ENCODE measurements around the gene NTN3. TPM values are rescaled to one million over a fixed set of nuclear protein-coding genes. Genes with fewer than 3 reads are reported as not detected.

Gene NTN3
- 0.59 and 1.9 TPM in 2 replicates for total RNA-seq

GRCh38 chr16:2471016-2471652 is at the start of gene NTN3:
TSS of gene NTN3 (plus strand) at chr16:2471297. CDS start at chr16:2471702, 405 bp downstream.

GRCh38 chr16:2429034-2429770 is 41.9 kb upstream of the NTN3 start, which contains the start of gene CCNF:
TSS of gene CCNF (plus strand) at chr16:2429447. CDS start at chr16:2429482, 35 bp downstream.

GRCh38 chr16:2459647-2460390 is 11.3 kb upstream of the NTN3 start, which contains the start of gene TEDC2:
TSS of gene TEDC2 (plus strand) at chr16:2460109. CDS start at chr16:2460145, 36 bp downstream.

GRCh38 chr16:2474877-2475412 is 3.8 kb downstream of the NTN3 start, which contains the start of gene TBC1D24:
TSS of gene TBC1D24 (plus strand) at chr16:2475127. CDS start at chr16:2496149, 21,022 bp downstream.

GRCh38 chr16:2513405-2514332 is 42.6 kb downstream of the NTN3 start, which contains the start of gene ATP6V0C:
TSS of gene ATP6V0C (plus strand) at chr16:2513952. CDS start at chr16:2514104, 152 bp downstream.

GRCh38 chr16:2520097-2520783 is 49.1 kb downstream of the NTN3 start, which contains the start of gene AMDHD2:
TSS of gene AMDHD2 (plus strand) at chr16:2520371. CDS start at chr16:2520459, 88 bp downstream.

Other genes with a start within 250 kb of the NTN3 start
- gene E4F1, start 247.7 kb upstream of the NTN3 start, total RNA-seq, result 26.1 and 29.5 TPM in 2 replicates
- 1.2 and 1.3 TPM in 2 replicates for gene DNASE1L2, start 234.9 kb upstream of the NTN3 start, total RNA-seq
- 22.4 and 38.0 TPM in 2 replicates for gene ECI1, start 219.7 kb upstream of the NTN3 start, total RNA-seq
- gene RNPS1, start 203.2 kb upstream of the NTN3 start, total RNA-seq, result 44.5 and 91.3 TPM in 2 replicates
- gene ABCA3, start 130.6 kb upstream of the NTN3 start, total RNA-seq, result 1.5 and 5.3 TPM in 2 replicates
- gene CCNF, start 41.9 kb upstream of the NTN3 start, total RNA-seq, result 4.2 and 12.5 TPM in 2 replicates
- gene TEDC2, start 11.2 kb upstream of the NTN3 start, total RNA-seq, result 3.0 and 5.4 TPM in 2 replicates
- gene TBC1D24, start 3.8 kb downstream of the NTN3 start, total RNA-seq, result 20.8 and 32.5 TPM in 2 replicates
- gene ATP6V0C, start 42.7 kb downstream of the NTN3 start, total RNA-seq, result 15.1 and 16.4 TPM in 2 replicates
- 33.6 and 42.2 TPM in 2 replicates for gene AMDHD2, start 49.1 kb downstream of the NTN3 start, total RNA-seq
- 0.09 TPM in 1 of 2 replicates, not detected in the other for gene CEMP1, start 60.1 kb downstream of the NTN3 start, total RNA-seq
- 23.2 and 30.3 TPM in 2 replicates for gene PDPK1, start 66.7 kb downstream of the NTN3 start, total RNA-seq
- gene KCTD5, start 211.2 kb downstream of the NTN3 start, total RNA-seq, result 20.2 and 34.1 TPM in 2 replicates
- 0.30 and 0.42 TPM in 2 replicates for gene PRSS27, start 248.9 kb downstream of the NTN3 start, total RNA-seq

All from smooth muscle cell of the umbilical artery (primary cell).